Fibroblast of the aortic adventitia (primary cell): Measurements from ENCODE around the gene TBC1D8. TPM values are rescaled to one million over a fixed set of nuclear protein-coding genes. Genes with fewer than 3 reads are reported as not detected.

Experiments
- DNase-seq: peaks from one replicate; pipeline ENCODE4 v3.0.0-alpha.2; 2010; ENCODE audit warnings: low read depth
- H3K4me3 ChIP-seq: 2 replicates; pipeline ENCODE4 v1.5.1; 2011; ENCODE audit warnings: low read depth, mild to moderate bottlenecking, control low read depth, low read length, moderate library complexity
- CTCF ChIP-seq: IDR thresholded peaks from 2 replicates; pipeline ENCODE4 v1.5.1; 2011; ENCODE audit warnings: mild to moderate bottlenecking, low read length, control low read depth, inconsistent platforms; ENCODE audit not compliant: insufficient read depth
- total RNA-seq: library from RNA; depleted of rRNA; stranded (reverse); fragments of >200 nt; gene quantifications from 2 replicates; pipeline ENCODE4 v1.2.3, GENCODE V29; 2012; ENCODE audit warnings: low replicate concordance

The TBC1D8 gene
- total RNA-seq, 1 donor = 21.3 TPM

- H3K4me3 ChIP-seq = no peak overlapping the region
- DNase-seq = no peak
- no peak for TF ChIP-seq CTCF
Measured at GRCh38 chr2:101045330-101045729, 105.9 kb downstream of the TBC1D8 start.

- no peak for TF ChIP-seq CTCF
Measured at GRCh38 chr2:101041413-101041812, 109.8 kb downstream of the TBC1D8 start.

GRCh38 chr2:101040761-101041160, 110.4 kb downstream of the TBC1D8 start:
- DNase-seq = peak; percentile 71
- TF ChIP-seq CTCF = no peak
- no peak overlapping the region for H3K4me3 ChIP-seq

More at GRCh38 chr2:101041413-101041812, 109.8 kb downstream of the TBC1D8 start:
- H3K4me3 ChIP-seq = no peak overlapping the region
- DNase-seq = peak; percentile 62

- TF ChIP-seq CTCF = no peak
- DNase-seq = no peak
- H3K4me3 ChIP-seq = no peak overlapping the region
Measured at GRCh38 chr2:101040072-101040471, 111.1 kb downstream of the TBC1D8 start.

- no peak overlapping the region for H3K4me3 ChIP-seq
- TF ChIP-seq CTCF = peak; percentile 54
- peak; percentile 25 for DNase-seq
Measured at GRCh38 chr2:101038455-101039255, 112.5 kb downstream of the TBC1D8 start.

- DNase-seq = no peak
- TF ChIP-seq CTCF = no peak
Measured at GRCh38 chr2:101037161-101037755, 113.9 kb downstream of the TBC1D8 start.

More at GRCh38 chr2:101037161-101037755, 113.9 kb downstream of the TBC1D8 start:
- no peak overlapping the region for H3K4me3 ChIP-seq
